Tibial artery (tissue), 4 donors: ENCODE data around the gene ANGPT4.
A peak's percentile ranks its signal among the peaks of the same experiment; 100 is the strongest.

Source experiments
- DNase-seq, 2 donors: peaks; one replicate each; pipeline ENCODE4 v3.0.0-alpha.2; 2019
- H3K27ac ChIP-seq, 2 donors: fragments of 200-600 bp; sonication (generic) in 1 of 2; 1 replicate in 1 of 2; 2 replicates in 1 of 2; pipeline ENCODE4 v1.5.1; 2018 to 2019; ENCODE audit warnings: mild to moderate bottlenecking in 1 of 2
- H3K27me3 ChIP-seq, 2 donors: fragments of 200-600 bp; sonication (generic) in 1 of 2; one replicate each; pipeline versions ENCODE4 v1.5.1 to v1.6.0; 2016 to 2019
- H3K36me3 ChIP-seq, 3 donors: fragments of 200-600 bp; sonication (generic) in 2 of 3; one replicate each; pipeline ENCODE4 v1.5.1; 2016 to 2019; ENCODE audit warnings: mild to moderate bottlenecking in 2 of 3
- H3K4me1 ChIP-seq, 4 donors: fragments of 200-600 bp; sonication (generic) in 2 of 4; 1 replicate in 3 of 4; 2 replicates in 1 of 4; pipeline ENCODE4 v1.5.1; 2016 to 2019
- H3K4me3 ChIP-seq, 2 donors: fragments of 200-600 bp; sonication (generic) in 1 of 2; 1 replicate in 1 of 2; 2 replicates in 1 of 2; pipeline ENCODE4 v1.5.1; 2018 to 2019; ENCODE audit warnings: mild to moderate bottlenecking in 2 of 2
- H3K9me3 ChIP-seq, 3 donors: fragments of 200-600 bp; sonication (generic) in 1 of 3; one replicate each; pipeline ENCODE4 v1.5.1; 2016 to 2019
- CTCF ChIP-seq, 2 experiments: fragments of 200-600 bp in 1 of 2; fragments of 450-650 bp in 1 of 2; IDR thresholded peaks; one replicate each; pipeline ENCODE4 v1.5.1; 2017 to 2019; ENCODE audit warnings: antibody characterized with exemption in 2 of 2, mild to moderate bottlenecking in 1 of 2, moderate library complexity in 1 of 2
- intact Hi-C: fragments of 100-400 bp; cut with DNase I; formaldehyde crosslinking; loops from one replicate; pipeline ENCODE4 v1.15.0; 2023; ENCODE audit warnings: low total_unique reads

Gene ANGPT4

DNA sequence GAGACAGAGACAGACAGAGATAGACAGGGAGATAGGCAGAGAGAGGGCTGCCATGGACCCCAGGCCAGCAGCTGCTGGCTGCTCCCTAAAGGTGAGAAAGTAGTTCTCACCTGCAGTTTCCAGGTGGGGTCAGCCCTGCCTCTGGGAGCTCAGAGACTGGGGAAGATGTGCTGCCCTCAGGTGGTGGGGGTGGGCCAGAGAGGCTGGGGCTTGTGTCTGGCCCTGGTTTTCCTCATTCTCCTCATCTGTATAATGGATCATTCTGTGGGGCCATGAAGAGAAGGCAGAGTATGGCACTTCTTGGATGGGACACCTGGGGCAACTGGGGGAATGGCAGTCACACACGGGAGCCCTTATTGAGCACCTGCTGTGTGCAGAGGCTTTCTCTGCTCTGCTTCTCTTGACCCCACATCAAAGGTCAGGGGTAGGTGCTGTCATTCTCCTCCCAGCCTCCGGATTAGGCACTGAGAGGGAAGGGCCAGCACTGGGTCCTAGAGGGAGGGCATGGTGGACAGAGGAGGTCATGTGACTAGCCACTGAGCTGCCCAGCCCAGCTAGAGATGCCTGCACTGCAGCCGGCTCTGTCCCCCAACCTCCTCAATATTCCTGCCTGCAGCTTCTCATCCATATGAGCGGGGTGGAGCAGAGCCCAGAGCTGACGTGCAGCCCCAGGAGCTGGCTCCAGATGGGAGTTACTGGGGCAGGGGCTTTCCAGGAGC, 4.1 kb downstream of the ANGPT4 start:
- Histone ChIP-seq H3K4me3 (no peak overlapping the region), H3K9me3 (no peaks in the 10 kb centered on the region), H3K27ac (peak overlapping the region; percentile 61 to 85), H3K4me1 (peaks cover 0 to 67% (median 49%) of the 10 kb centered on the region in 4 donors), H3K27me3 (no peaks in the 10 kb centered on the region), H3K36me3 (no peaks in the 10 kb centered on the region)
- no peak for TF ChIP-seq CTCF (IDR thresholded peaks at IDR 0.05)
- intact Hi-C loops: no loop called here
- peak in 1 of 2 donors; percentile 64 for DNase-seq

GRCh38 chr20:910870-911770, 5.0 kb downstream of the ANGPT4 start:
- Histone ChIP-seq H3K36me3 (no peaks in the 10 kb centered on the region), H3K9me3 (no peaks in the 10 kb centered on the region), H3K27ac (peak overlapping the region; percentile 61 to 85), H3K4me1 (peaks cover 0 to 67% (median 44%) of the 10 kb centered on the region in 4 donors), H3K27me3 (no peaks in the 10 kb centered on the region), H3K4me3 (no peak overlapping the region)
- DNase-seq: peak; percentile 80 to 89
- intact Hi-C loops: no loop called here
- TF ChIP-seq CTCF (IDR thresholded peaks at IDR 0.05): no peak

GRCh38 chr20:910132-910869, 5.8 kb downstream of the ANGPT4 start:
- intact Hi-C loops: no loop called here
- H3K27me3 ChIP-seq: no peaks in the 10 kb centered on the region
- no peaks in the 10 kb centered on the region for H3K36me3 ChIP-seq
- H3K9me3 ChIP-seq: no peaks in the 10 kb centered on the region
- H3K4me1 ChIP-seq: peaks cover 0 to 67% (median 38%) of the 10 kb centered on the region in 4 donors
- peak; percentile 61 to 83 for DNase-seq
- TF ChIP-seq CTCF (IDR thresholded peaks at IDR 0.05): no peak
- no peak overlapping the region for H3K4me3 ChIP-seq
- peak overlapping the region; percentile 61 to 85 for H3K27ac ChIP-seq

DNA sequence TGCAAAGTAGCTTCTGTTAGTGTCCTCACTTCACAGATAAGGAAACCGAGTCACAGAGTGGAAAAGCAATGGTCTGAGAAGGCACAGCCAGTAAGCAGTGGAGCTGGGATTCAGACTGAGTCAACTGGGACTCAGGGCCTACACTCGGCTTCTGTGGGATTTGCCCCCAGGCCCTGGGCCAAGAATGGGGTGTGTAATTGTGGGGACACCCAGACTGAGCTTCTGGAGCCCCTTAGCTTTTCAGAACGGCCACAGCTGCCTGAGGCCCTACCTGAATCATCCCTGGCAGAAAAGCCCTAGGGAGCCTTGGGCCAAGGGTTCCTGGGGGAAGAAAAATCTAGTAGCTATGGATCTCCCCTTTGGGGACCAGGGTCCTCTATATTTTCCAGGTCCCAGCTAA, 6.5 kb downstream of the ANGPT4 start:
- no peak for TF ChIP-seq CTCF (IDR thresholded peaks at IDR 0.05)
- H3K27ac ChIP-seq: peak overlapping the region; percentile 61 to 85
- no peaks in the 10 kb centered on the region for H3K36me3 ChIP-seq
- H3K4me1 ChIP-seq: peaks cover 0 to 61% (median 32%) of the 10 kb centered on the region in 4 donors
- H3K4me3 ChIP-seq: no peak overlapping the region
- DNase-seq: peak in 1 of 2 donors; percentile 29
- no peaks in the 10 kb centered on the region for H3K27me3 ChIP-seq
- no peaks in the 10 kb centered on the region for H3K9me3 ChIP-seq
- intact Hi-C loops: no loop called here

DNA sequence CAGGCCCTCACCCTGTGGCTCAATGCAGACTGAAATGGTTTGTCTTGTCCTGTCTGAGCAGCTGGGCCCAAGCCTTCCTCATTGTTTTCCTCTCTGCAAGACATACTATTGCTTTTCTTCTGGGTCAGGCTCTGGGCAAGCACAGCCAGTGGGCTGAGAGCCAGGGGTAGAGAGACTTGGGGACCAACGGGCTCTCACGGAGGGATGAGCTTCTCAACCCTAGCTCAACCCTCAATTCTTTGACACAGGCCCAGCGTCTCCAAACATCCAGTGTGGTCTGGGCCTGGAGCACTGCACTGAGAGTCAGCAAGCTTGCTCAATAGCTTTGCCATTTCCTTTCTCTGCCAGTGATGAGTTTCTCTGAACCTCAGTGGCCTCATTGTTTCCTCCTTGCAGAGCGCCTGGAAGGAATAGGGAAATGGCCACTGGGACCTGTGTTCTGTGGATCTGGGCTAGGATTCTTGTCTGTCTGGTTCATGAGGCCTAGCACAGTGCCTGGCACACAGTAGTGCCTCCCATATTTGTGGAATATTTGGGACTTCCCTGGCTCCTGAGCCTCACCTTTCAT, 9.3 kb downstream of the ANGPT4 start:
- Histone ChIP-seq H3K27me3 (no peaks in the 10 kb centered on the region), H3K4me3 (no peak overlapping the region), H3K9me3 (no peaks in the 10 kb centered on the region), H3K36me3 (no peaks in the 10 kb centered on the region), H3K4me1 (peaks cover 0 to 50% (median 23%) of the 10 kb centered on the region in 4 donors), H3K27ac (peak overlapping the region in 1 of 2 donors; percentile 23)
- intact Hi-C loops: no loop called here
- DNase-seq: peak; percentile 58 to 88
- TF ChIP-seq CTCF (IDR thresholded peaks at IDR 0.05): no peak
